CD4-positive, alpha-beta T cell treated with Interleukin-4 for 1 hour (primary cell): ENCODE results near the gene CA5A.
A peak's percentile ranks its signal among the peaks of the same experiment; 100 is the strongest.
"Not testable (repeated sequence)": the region's sequence is repeated elsewhere in the genome, so short reads cannot be mapped to it uniquely, and the experiment has no call there.

ENCODE experiments used
- DNase-seq, 2 donors: peaks; one replicate each; pipeline ENCODE4 v3.0.0-alpha.2; 2020 to 2022

The CA5A gene

GRCh38 chr16:87891764-87892163 lies 44.6 kb downstream of the CA5A start:
- no peak for DNase-seq

GRCh38 chr16:87889762-87890161 lies 46.6 kb downstream of the CA5A start:
- DNase-seq, result not testable (repeated sequence)

- not testable (repeated sequence) for DNase-seq
Measured at GRCh38 chr16:87888346-87888745, 48.0 kb downstream of the CA5A start.

GRCh38 chr16:87887931-87888330 lies 48.4 kb downstream of the CA5A start:
- DNase-seq, result not testable (repeated sequence)

- DNase-seq, result not testable (repeated sequence)
Measured at GRCh38 chr16:87885371-87885967, 50.9 kb downstream of the CA5A start.

GRCh38 chr16:87882436-87883019 lies 53.8 kb downstream of the CA5A start:
- no peak for DNase-seq

- no peak for DNase-seq
Measured at GRCh38 chr16:87881324-87882200, 54.8 kb downstream of the CA5A start.

GRCh38 chr16:87880117-87880696 lies 56.1 kb downstream of the CA5A start:
- DNase-seq, result no peak

- not testable (repeated sequence) for DNase-seq
Measured at GRCh38 chr16:87879411-87880013, 56.8 kb downstream of the CA5A start.

GRCh38 chr16:87878704-87879103 lies 57.6 kb downstream of the CA5A start:
- no peak for DNase-seq

- no peak for DNase-seq
Measured at GRCh38 chr16:87877942-87878507, 58.3 kb downstream of the CA5A start.

GRCh38 chr16:87874639-87875427 lies 61.5 kb downstream of the CA5A start:
- no peak for DNase-seq

GRCh38 chr16:87870418-87871291 lies 65.7 kb downstream of the CA5A start:
- DNase-seq, result not testable (repeated sequence)

GRCh38 chr16:87869879-87870417 lies 66.4 kb downstream of the CA5A start:
- not testable (repeated sequence) for DNase-seq

GRCh38 chr16:87869061-87869878 lies 67.1 kb downstream of the CA5A start, which contains the start of gene SLC7A5:
Gene SLC7A5, minus strand, starts transcription at chr16:87869507. Its CDS starts 85 bp downstream, at chr16:87869422.
- peak; percentile 87 to 89 for DNase-seq

- DNase-seq, result peak; percentile 78 to 79
Measured at GRCh38 chr16:87868254-87869029, 67.9 kb downstream of the CA5A start.

GRCh38 chr16:87865902-87866555 lies 70.3 kb downstream of the CA5A start:
- DNase-seq, result peak; percentile 70 to 77
